CD8-positive, alpha-beta memory T cell (primary cell): ENCODE measurements around the gene GNAL. TPM values are rescaled to one million over a fixed set of nuclear protein-coding genes. Genes with fewer than 3 reads are reported as not detected.

Experiments
- CTCF ChIA-PET: fragments of 350-600 bp; sonication (Branson Sonifier 250); formaldehyde crosslinking; loops from one replicate; lab custom pipeline; 2021; ENCODE audit warnings: antibody characterized with exemption; lab: Charles Lee
- POLR2A ChIA-PET: fragments of 350-600 bp; sonication (Branson Sonifier 250); formaldehyde crosslinking; loops from one replicate; lab custom pipeline; 2021; ENCODE audit warnings: antibody characterized with exemption; lab: Charles Lee
- DNase-seq, 5 donors: peaks; one replicate each; pipeline versions ENCODE4 v3.0.0 to v3.0.0-alpha.2; 2020 to 2022; ENCODE audit warnings: mixed read lengths in 1 of 5
- H3K27ac ChIP-seq: one replicate; pipeline ENCODE4 v1.7.0; 2013; ENCODE audit warnings: low read depth, mild to moderate bottlenecking, low read length, moderate library complexity
- H3K27me3 ChIP-seq: 2 replicates; pipeline ENCODE4 v1.7.0; 2013; ENCODE audit warnings: low read length, mild to moderate bottlenecking; ENCODE audit not compliant: insufficient read depth, poor library complexity, severe bottlenecking
- H3K36me3 ChIP-seq: 2 replicates; pipeline ENCODE4 v1.7.0; 2013; ENCODE audit warnings: mild to moderate bottlenecking, low read length, moderate library complexity; ENCODE audit not compliant: insufficient read depth
- H3K4me1 ChIP-seq: 2 replicates; pipeline ENCODE4 v1.7.0; 2013; ENCODE audit warnings: mild to moderate bottlenecking, low read length, moderate library complexity; ENCODE audit not compliant: insufficient read depth
- H3K4me3 ChIP-seq: 2 replicates; pipeline ENCODE4 v1.7.0; 2013; ENCODE audit warnings: mild to moderate bottlenecking, low read length
- H3K9me3 ChIP-seq: 2 replicates; pipeline ENCODE4 v1.7.0; 2013; ENCODE audit warnings: mild to moderate bottlenecking, low read length
- H3K27ac Mint-ChIP-seq, 8 donors: one replicate each; pipeline ENCODE4 v1.8.0; 2020 to 2021; ENCODE audit warnings: mixed read lengths in 8 of 8, mild to moderate bottlenecking in 6 of 8, inconsistent platforms in 3 of 8, moderate library complexity in 3 of 8
- H3K27me3 Mint-ChIP-seq, 2 donors: one replicate each; pipeline ENCODE4 v1.8.0; 2020 to 2021; ENCODE audit warnings: mixed read lengths in 2 of 2, mild to moderate bottlenecking in 1 of 2, moderate library complexity in 1 of 2
- H3K36me3 Mint-ChIP-seq, 3 donors: one replicate each; pipeline ENCODE4 v1.8.0; 2020 to 2021; ENCODE audit warnings: mixed read lengths in 3 of 3, inconsistent platforms in 1 of 3, mild to moderate bottlenecking in 1 of 3
- H3K4me1 Mint-ChIP-seq, 3 donors: one replicate each; pipeline ENCODE4 v1.8.0; 2020 to 2021; ENCODE audit warnings: mixed read lengths in 3 of 3, inconsistent platforms in 1 of 3, mild to moderate bottlenecking in 1 of 3
- H3K4me3 Mint-ChIP-seq, 7 donors: one replicate each; pipeline ENCODE4 v1.8.0; 2020 to 2021; ENCODE audit warnings: mixed read lengths in 7 of 7, mild to moderate bottlenecking in 6 of 7, moderate library complexity in 4 of 7, inconsistent platforms in 2 of 7
- H3K9me3 Mint-ChIP-seq, 5 donors: one replicate each; pipeline ENCODE4 v1.8.0; 2020 to 2022; ENCODE audit warnings: mixed read lengths in 5 of 5, mild to moderate bottlenecking in 3 of 5, moderate library complexity in 2 of 5, inconsistent platforms in 1 of 5
- polyA plus RNA-seq: library from polyadenylated mRNA; unstranded; fragments of 300-500 nt; fragmentation: Illumina TruSeq; gene quantifications from one replicate; pipeline ENCODE4 v1.2.3, GENCODE V29; 2021
- total RNA-seq, 2 experiments: library from RNA; stranded (reverse); gene quantifications; one replicate each; pipeline ENCODE4 v1.2.3, GENCODE V29; 2021

GNAL gene
- total and polyA plus RNA-seq, 3 experiments from 2014 or later = 0.04 to 0.38 TPM; not detected in 1

- no peak overlapping the region for H3K4me3 ChIP-seq
- no peak for DNase-seq
- H3K9me3 Mint-ChIP-seq = no peaks in the 10 kb centered on the region
- H3K36me3 Mint-ChIP-seq = no peaks in the 10 kb centered on the region
- no peaks in the 10 kb centered on the region for H3K9me3 ChIP-seq
- H3K27me3 Mint-ChIP-seq = peaks cover 17 to 58% of the 10 kb centered on the region in 2 donors
- H3K27me3 ChIP-seq = peaks cover 5% of the 10 kb centered on the region
- no peaks in the 10 kb centered on the region for H3K4me1 ChIP-seq
- no peak overlapping the region for H3K27ac ChIP-seq
- no peak overlapping the region for H3K27ac Mint-ChIP-seq
- ChIA-PET CTCF (no interaction called here), POLR2A (no interaction called here)
- no peaks in the 10 kb centered on the region for H3K36me3 ChIP-seq
- no peak overlapping the region for H3K4me3 Mint-ChIP-seq
- peaks cover 0 to 7% (median 3%) of the 10 kb centered on the region in 3 donors for H3K4me1 Mint-ChIP-seq
These were observed 31.9 kb upstream of the GNAL start for GRCh38 chr18:11657152-11657551.

GRCh38 chr18:11657554-11657953 lies 31.5 kb upstream of the GNAL start:
- Mint-ChIP-seq H3K27ac (no peak overlapping the region), H3K9me3 (no peaks in the 10 kb centered on the region), H3K4me1 (peaks cover 0 to 7% (median 3%) of the 10 kb centered on the region in 3 donors), H3K4me3 (no peak overlapping the region), H3K36me3 (no peaks in the 10 kb centered on the region), H3K27me3 (peaks cover 16 to 57% of the 10 kb centered on the region in 2 donors)
- ChIA-PET POLR2A (no interaction called here), CTCF (no interaction called here)
- DNase-seq = no peak
- Histone ChIP-seq H3K27ac (no peak overlapping the region), H3K36me3 (no peaks in the 10 kb centered on the region), H3K9me3 (no peaks in the 10 kb centered on the region), H3K27me3 (peaks cover 5% of the 10 kb centered on the region), H3K4me1 (no peaks in the 10 kb centered on the region), H3K4me3 (no peak overlapping the region)

GRCh38 chr18:11658019-11658418 lies 31.0 kb upstream of the GNAL start:
- CTCF ChIA-PET = no interaction called here

GRCh38 chr18:11658989-11659388 lies 30.1 kb upstream of the GNAL start:
- no peaks in the 10 kb centered on the region for H3K4me1 ChIP-seq
- Mint-ChIP-seq H3K9me3 (no peaks in the 10 kb centered on the region), H3K4me3 (no peak overlapping the region), H3K4me1 (peaks cover 0 to 7% (median 3%) of the 10 kb centered on the region in 3 donors), H3K27ac (no peak overlapping the region), H3K27me3 (peaks cover 16 to 46% of the 10 kb centered on the region in 2 donors), H3K36me3 (no peaks in the 10 kb centered on the region)
- no peaks in the 10 kb centered on the region for H3K9me3 ChIP-seq
- ChIA-PET POLR2A (no interaction called here), CTCF (no interaction called here)
- H3K36me3 ChIP-seq = no peaks in the 10 kb centered on the region
- H3K27me3 ChIP-seq = peaks cover 5% of the 10 kb centered on the region
- DNase-seq = no peak
- H3K4me3 ChIP-seq = no peak overlapping the region
- no peak overlapping the region for H3K27ac ChIP-seq

More at GRCh38 chr18:11658019-11658418, 31.0 kb upstream of the GNAL start:
- POLR2A ChIA-PET = no interaction called here
- H3K4me1 ChIP-seq = no peaks in the 10 kb centered on the region
- no peak overlapping the region for H3K4me3 Mint-ChIP-seq
- no peaks in the 10 kb centered on the region for H3K9me3 Mint-ChIP-seq
- H3K36me3 Mint-ChIP-seq = no peaks in the 10 kb centered on the region
- peaks cover 16 to 56% of the 10 kb centered on the region in 2 donors for H3K27me3 Mint-ChIP-seq
- H3K27me3 ChIP-seq = peaks cover 5% of the 10 kb centered on the region
- peaks cover 0 to 7% (median 3%) of the 10 kb centered on the region in 3 donors for H3K4me1 Mint-ChIP-seq
- no peak overlapping the region for H3K4me3 ChIP-seq
- no peak overlapping the region for H3K27ac ChIP-seq
- no peak for DNase-seq
- no peaks in the 10 kb centered on the region for H3K36me3 ChIP-seq
- no peaks in the 10 kb centered on the region for H3K9me3 ChIP-seq
- H3K27ac Mint-ChIP-seq = peak overlapping the region in 1 of 8 donors; percentile 1

- no peaks in the 10 kb centered on the region for H3K36me3 ChIP-seq
- CTCF ChIA-PET = no interaction called here
- H3K9me3 ChIP-seq = no peaks in the 10 kb centered on the region
- no peaks in the 10 kb centered on the region for H3K36me3 Mint-ChIP-seq
- no peaks in the 10 kb centered on the region for H3K4me1 ChIP-seq
- no peak overlapping the region for H3K27ac ChIP-seq
- peaks cover 0 to 2% (median under 1%) of the 10 kb centered on the region in 3 donors for H3K4me1 Mint-ChIP-seq
- peaks cover 8 to 29% of the 10 kb centered on the region in 2 donors for H3K27me3 Mint-ChIP-seq
- POLR2A ChIA-PET = no interaction called here
- DNase-seq = no peak
- no peaks in the 10 kb centered on the region for H3K27me3 ChIP-seq
- no peak overlapping the region for H3K4me3 Mint-ChIP-seq
- H3K9me3 Mint-ChIP-seq = no peaks in the 10 kb centered on the region
- H3K27ac Mint-ChIP-seq = no peak overlapping the region
- H3K4me3 ChIP-seq = no peak overlapping the region
These were observed 28.4 kb upstream of the GNAL start for GRCh38 chr18:11660691-11661090.

GRCh38 chr18:11661430-11661829 lies 27.6 kb upstream of the GNAL start:
- no peaks in the 10 kb centered on the region for H3K9me3 Mint-ChIP-seq

GRCh38 chr18:11663439-11664029 lies 25.5 kb upstream of the GNAL start:
- no peak for DNase-seq
- H3K9me3 Mint-ChIP-seq = no peaks in the 10 kb centered on the region
- H3K27me3 ChIP-seq = no peaks in the 10 kb centered on the region
- no peak overlapping the region for H3K27ac ChIP-seq
- ChIA-PET CTCF (no interaction called here), POLR2A (no interaction called here)
- no peak overlapping the region for H3K27ac Mint-ChIP-seq
- H3K36me3 Mint-ChIP-seq = no peaks in the 10 kb centered on the region
- no peak overlapping the region for H3K4me3 ChIP-seq
- H3K27me3 Mint-ChIP-seq = peaks cover 0 to 15% of the 10 kb centered on the region in 2 donors
- H3K36me3 ChIP-seq = no peaks in the 10 kb centered on the region
- no peaks in the 10 kb centered on the region for H3K9me3 ChIP-seq
- H3K4me1 Mint-ChIP-seq = no peaks in the 10 kb centered on the region
- no peak overlapping the region for H3K4me3 Mint-ChIP-seq
- H3K4me1 ChIP-seq = no peaks in the 10 kb centered on the region

More at GRCh38 chr18:11661430-11661829, 27.6 kb upstream of the GNAL start:
- CTCF ChIA-PET = no interaction called here
- Histone ChIP-seq H3K27ac (no peak overlapping the region), H3K4me3 (no peak overlapping the region), H3K9me3 (no peaks in the 10 kb centered on the region), H3K4me1 (no peaks in the 10 kb centered on the region), H3K36me3 (no peaks in the 10 kb centered on the region), H3K27me3 (no peaks in the 10 kb centered on the region)
- Mint-ChIP-seq H3K27me3 (peaks cover 7 to 30% of the 10 kb centered on the region in 2 donors), H3K4me3 (no peak overlapping the region), H3K4me1 (no peaks in the 10 kb centered on the region), H3K27ac (no peak overlapping the region), H3K36me3 (no peaks in the 10 kb centered on the region)
- POLR2A ChIA-PET = no interaction called here
- no peak for DNase-seq

GRCh38 chr18:11664286-11664685 lies 24.8 kb upstream of the GNAL start:
- ChIA-PET POLR2A (no interaction called here), CTCF (no interaction called here)
- H3K4me3 Mint-ChIP-seq = no peak overlapping the region
- Histone ChIP-seq H3K4me1 (no peaks in the 10 kb centered on the region), H3K4me3 (no peak overlapping the region), H3K27me3 (no peaks in the 10 kb centered on the region), H3K9me3 (no peaks in the 10 kb centered on the region), H3K27ac (no peak overlapping the region), H3K36me3 (no peaks in the 10 kb centered on the region)
- no peak for DNase-seq
- no peaks in the 10 kb centered on the region for H3K36me3 Mint-ChIP-seq
- no peaks in the 10 kb centered on the region for H3K4me1 Mint-ChIP-seq
- no peaks in the 10 kb centered on the region for H3K9me3 Mint-ChIP-seq
- peaks cover 0 to 11% of the 10 kb centered on the region in 2 donors for H3K27me3 Mint-ChIP-seq
- no peak overlapping the region for H3K27ac Mint-ChIP-seq
